CD4-positive, alpha-beta T cell (primary cell): ENCODE data around the gene WDR54. TPM values are rescaled to one million over a fixed set of nuclear protein-coding genes. Genes with fewer than 3 reads are reported as not detected.

Experiments
- ATAC-seq: fragments of 200-7000 bp; cut with Tn5 transposase; one replicate; pipeline ENCODE4 v1.10.0; 2022; ENCODE audit warnings: mild to moderate bottlenecking; ENCODE audit not compliant: poor library complexity
- CTCF ChIA-PET: fragments of 350-600 bp; sonication (Branson Sonifier 250); formaldehyde crosslinking; loops from one replicate; lab custom pipeline; 2021; ENCODE audit warnings: antibody characterized with exemption, inconsistent platforms; lab: Charles Lee
- POLR2A ChIA-PET: fragments of 350-600 bp; sonication (Branson Sonifier 250); formaldehyde crosslinking; loops from one replicate; lab custom pipeline; 2021; ENCODE audit warnings: antibody characterized with exemption, inconsistent platforms; lab: Charles Lee
- DNase-seq, 14 experiments: peaks; one replicate each; pipeline ENCODE4 v3.0.0-alpha.2; 2013 to 2020; ENCODE audit warnings: mixed read lengths in 2 of 14
- H3K27ac ChIP-seq, 2 donors: one replicate each; pipeline versions ENCODE4 v1.5.1 to v1.7.0; 2013; ENCODE audit warnings: low read length in 2 of 2, low read depth in 1 of 2, mild to moderate bottlenecking in 1 of 2
- H3K27me3 ChIP-seq, 2 experiments: 1 replicate in 1 of 2; 2 replicates in 1 of 2; pipeline versions ENCODE4 v1.6.1 to v1.7.0; 2013; ENCODE audit warnings: low read length in 2 of 2, control low read depth in 1 of 2, mild to moderate bottlenecking in 1 of 2, moderate library complexity in 1 of 2; ENCODE audit not compliant: insufficient read depth in 2 of 2, control insufficient read depth in 1 of 2
- H3K36me3 ChIP-seq: one replicate; pipeline ENCODE4 v1.6.1; 2013; ENCODE audit warnings: low read length, control low read depth; ENCODE audit not compliant: insufficient read depth
- H3K4me1 ChIP-seq: one replicate; pipeline ENCODE4 v1.6.1; 2013; ENCODE audit warnings: low read length, control low read depth; ENCODE audit not compliant: insufficient read depth
- H3K4me3 ChIP-seq: one replicate; pipeline ENCODE4 v1.5.1; 2013; ENCODE audit warnings: mild to moderate bottlenecking, low read length, moderate library complexity
- H3K9me3 ChIP-seq, 2 experiments: 1 replicate in 1 of 2; 2 replicates in 1 of 2; pipeline versions ENCODE4 v1.6.1 to v1.7.0; 2013; ENCODE audit warnings: low read length in 2 of 2, mild to moderate bottlenecking in 2 of 2, control low read depth in 1 of 2, moderate library complexity in 1 of 2; ENCODE audit not compliant: control insufficient read depth in 1 of 2, insufficient read depth in 1 of 2
- H3K27ac Mint-ChIP-seq: one replicate; pipeline ENCODE4 v1.8.0; 2020; ENCODE audit warnings: mixed read lengths
- H3K27me3 Mint-ChIP-seq: one replicate; pipeline ENCODE4 v1.8.0; 2021; ENCODE audit warnings: mixed read lengths
- H3K36me3 Mint-ChIP-seq: one replicate; pipeline ENCODE4 v1.8.0; 2021; ENCODE audit warnings: low read depth, mixed read lengths
- H3K4me1 Mint-ChIP-seq: one replicate; pipeline ENCODE4 v1.8.0; 2021; ENCODE audit warnings: low read depth, mixed read lengths
- H3K4me3 Mint-ChIP-seq: one replicate; pipeline ENCODE4 v1.8.0; 2020; ENCODE audit warnings: mild to moderate bottlenecking, mixed read lengths
- H3K9me3 Mint-ChIP-seq: one replicate; pipeline ENCODE4 v1.8.0; 2020; ENCODE audit warnings: mixed read lengths
- intact Hi-C, 2 experiments: fragments of 100-400 bp; cut with DNase I in 1 of 2; cut with micrococcal nuclease in 1 of 2; formaldehyde crosslinking; loops; one replicate each; pipeline versions ENCODE4 v1.15.1 to v1.9.0; 2023 to 2025; cut with DNase I, micrococcal nuclease
- total RNA-seq, 174 experiments: library from RNA in 2 of 174; stranded (reverse) in 2 of 174; gene quantifications; one replicate each; pipeline ENCODE4 v1.2.3 and lab custom pipeline; 2021 to 2026
- TF ChIP-seq, protein P1 (sequence below): fragments of 200-600 bp; IDR thresholded peaks from one replicate; pipeline ENCODE4 v1.8.0; 2022; ENCODE audit warnings: antibody characterized with exemption, mild to moderate bottlenecking

Gene WDR54
- total RNA-seq, 2 experiments from 2014 or later, result 21.7 to 25.1 TPM

DNA sequence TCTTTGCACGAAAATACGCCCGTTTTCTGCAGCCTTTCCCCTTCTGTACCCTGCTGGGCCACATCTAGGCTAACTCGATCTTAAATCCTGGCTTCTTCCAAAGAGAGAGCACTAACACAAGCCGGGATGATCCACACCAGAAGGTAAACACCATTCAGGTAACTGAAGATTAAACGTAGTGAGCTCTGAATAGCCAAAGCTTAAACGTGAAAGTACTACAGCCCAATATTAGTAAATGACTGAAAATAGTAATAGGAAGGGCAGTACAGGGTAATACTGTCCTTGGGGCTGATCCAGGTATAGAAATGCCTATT, 51.4 kb downstream of the WDR54 start:
- peak overlapping the region; percentile 95 for H3K4me3 Mint-ChIP-seq
- ChIA-PET CTCF (interaction anchor here (1.0 to 2.1 kb wide), 4 partner anchors 10 to 81 kb away, joined by 3 to 21 read pairs (median 6); partner anchors contain the start of genes CCDC142, TTC31 and WBP1), POLR2A (interaction anchor here (0.9 to 9.1 kb wide), 16 partner anchors 9 to 736 kb away, joined by 3 to 225 read pairs (median 5); partner anchors contain the start of genes AUP1, C2orf81, CCDC142 and DQX1)
- H3K4me3 ChIP-seq, result peak overlapping the region; percentile 80
- H3K4me1 ChIP-seq, result peaks cover 30% of the 10 kb centered on the region
- TF ChIP-seq, protein P1, sequence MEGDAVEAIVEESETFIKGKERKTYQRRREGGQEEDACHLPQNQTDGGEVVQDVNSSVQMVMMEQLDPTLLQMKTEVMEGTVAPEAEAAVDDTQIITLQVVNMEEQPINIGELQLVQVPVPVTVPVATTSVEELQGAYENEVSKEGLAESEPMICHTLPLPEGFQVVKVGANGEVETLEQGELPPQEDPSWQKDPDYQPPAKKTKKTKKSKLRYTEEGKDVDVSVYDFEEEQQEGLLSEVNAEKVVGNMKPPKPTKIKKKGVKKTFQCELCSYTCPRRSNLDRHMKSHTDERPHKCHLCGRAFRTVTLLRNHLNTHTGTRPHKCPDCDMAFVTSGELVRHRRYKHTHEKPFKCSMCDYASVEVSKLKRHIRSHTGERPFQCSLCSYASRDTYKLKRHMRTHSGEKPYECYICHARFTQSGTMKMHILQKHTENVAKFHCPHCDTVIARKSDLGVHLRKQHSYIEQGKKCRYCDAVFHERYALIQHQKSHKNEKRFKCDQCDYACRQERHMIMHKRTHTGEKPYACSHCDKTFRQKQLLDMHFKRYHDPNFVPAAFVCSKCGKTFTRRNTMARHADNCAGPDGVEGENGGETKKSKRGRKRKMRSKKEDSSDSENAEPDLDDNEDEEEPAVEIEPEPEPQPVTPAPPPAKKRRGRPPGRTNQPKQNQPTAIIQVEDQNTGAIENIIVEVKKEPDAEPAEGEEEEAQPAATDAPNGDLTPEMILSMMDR, result no peak
- peaks cover 27% of the 10 kb centered on the region for H3K36me3 ChIP-seq
- no peak for DNase-seq
- no peaks in the 10 kb centered on the region for H3K9me3 Mint-ChIP-seq
- intact Hi-C loops, result loop anchor here (1.0 to 5.0 kb wide), 6 partner anchors 9 to 81 kb away; partner anchors contain the start of genes C2orf81 (in 1 of the 2), CCDC142 (in 1 of the 2), INO80B (in 1 of the 2) and TTC31 (in 1 of the 2)
- peaks cover 25% of the 10 kb centered on the region for H3K4me1 Mint-ChIP-seq
- no peak for ATAC-seq
- peaks cover 45% of the 10 kb centered on the region for H3K36me3 Mint-ChIP-seq
- no peaks in the 10 kb centered on the region for H3K27me3 ChIP-seq
- no peaks in the 10 kb centered on the region for H3K27me3 Mint-ChIP-seq
- peak overlapping the region; percentile 96 for H3K27ac Mint-ChIP-seq
- peak overlapping the region; percentile 85 to 91 for H3K27ac ChIP-seq
- no peaks in the 10 kb centered on the region for H3K9me3 ChIP-seq

- H3K4me3 Mint-ChIP-seq, result no peak overlapping the region
- DNase-seq (no peak), ATAC-seq (no peak)
- ChIA-PET POLR2A (interaction anchor here (0.7 to 9.1 kb wide), 3 partner anchors 8 to 44 kb away, joined by 4 to 225 read pairs (median 86); partner anchors contain the start of genes CCDC142, INO80B, TTC31 and WBP1), CTCF (interaction anchor here (0.8 to 2.2 kb wide), 5 partner anchors 9 to 83 kb away, joined by 3 to 8 read pairs (median 3); partner anchors contain the start of genes CCDC142, MOGS and TTC31)
- no peaks in the 10 kb centered on the region for H3K9me3 Mint-ChIP-seq
- H3K27ac Mint-ChIP-seq, result no peak overlapping the region
- peaks cover 30% of the 10 kb centered on the region for H3K4me1 ChIP-seq
- intact Hi-C loops, result loop anchor here (5.0 kb wide), 2 partner anchors 52 to 82 kb away; partner anchors contain the start of genes C2orf81 (in 1 of the 2) and WDR54 (in 1 of the 2)
- H3K27me3 Mint-ChIP-seq, result no peaks in the 10 kb centered on the region
- no peaks in the 10 kb centered on the region for H3K27me3 ChIP-seq
- H3K4me1 Mint-ChIP-seq, result peaks cover 30% of the 10 kb centered on the region
- H3K36me3 ChIP-seq, result peaks cover 27% of the 10 kb centered on the region
- H3K4me3 ChIP-seq, result no peak overlapping the region
- no peaks in the 10 kb centered on the region for H3K9me3 ChIP-seq
- H3K36me3 Mint-ChIP-seq, result peaks cover 51% of the 10 kb centered on the region
- H3K27ac ChIP-seq, result no peak overlapping the region
- TF ChIP-seq, protein P1, result no peak
These were observed 53.0 kb downstream of the WDR54 start for GRCh38 chr2:74474481-74474880.

DNA sequence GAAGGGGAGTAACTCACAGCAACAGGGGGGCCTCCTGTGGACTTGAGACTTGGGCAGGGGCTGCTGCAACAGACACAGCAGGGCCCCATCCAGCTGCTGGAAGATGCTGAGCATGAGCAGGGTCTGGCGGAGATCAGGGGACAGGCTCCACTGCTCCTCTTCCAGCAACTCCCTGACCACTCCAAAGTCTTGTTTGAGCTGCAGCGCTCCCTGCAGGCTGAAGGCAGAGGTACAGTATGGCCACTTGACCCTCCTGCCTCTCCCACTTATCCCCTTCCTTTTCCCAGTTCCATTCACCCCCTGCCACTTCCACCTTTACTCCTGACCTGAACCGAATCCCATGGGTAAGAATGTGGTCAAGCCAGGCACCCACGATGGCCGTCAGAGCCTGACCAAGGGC, 53.4 kb downstream of the WDR54 start:
- H3K4me3 ChIP-seq, result no peak overlapping the region
- no peaks in the 10 kb centered on the region for H3K9me3 ChIP-seq
- intact Hi-C loops, result loop anchor here (5.0 kb wide), 2 partner anchors 53 to 83 kb away; partner anchors contain the start of genes C2orf81 (in 1 of the 2) and WDR54 (in 1 of the 2)
- Mint-ChIP-seq H3K27me3 (no peaks in the 10 kb centered on the region), H3K4me1 (peaks cover 30% of the 10 kb centered on the region), H3K4me3 (no peak overlapping the region), H3K9me3 (no peaks in the 10 kb centered on the region), H3K27ac (no peak overlapping the region), H3K36me3 (peaks cover 55% of the 10 kb centered on the region)
- ChIA-PET CTCF (interaction anchor here (0.8 to 2.2 kb wide), 4 partner anchors 8 to 84 kb away, joined by 3 to 8 read pairs (median 4); partner anchors contain the start of genes CCDC142, MOGS and TTC31), POLR2A (interaction anchor here (9.1 kb wide), 1 partner anchor 18 kb away, joined by 225 read pairs; the partner anchor contains the start of genes INO80B and WBP1)
- no peak overlapping the region for H3K27ac ChIP-seq
- peaks cover 30% of the 10 kb centered on the region for H3K4me1 ChIP-seq
- H3K27me3 ChIP-seq, result no peaks in the 10 kb centered on the region
- peaks cover 27% of the 10 kb centered on the region for H3K36me3 ChIP-seq
- DNase-seq, result no peak
- TF ChIP-seq, protein P1, result no peak
- ATAC-seq, result no peak

Other genes starting within 250 kb of the WDR54 start
- gene MOB1A, start 242.9 kb upstream of the WDR54 start, total RNA-seq, result 100 to 1,000 TPM; 150 to 159 TPM
- 10 to 100 TPM; 18.6 to 21.6 TPM for gene MTHFD2, start 223.1 kb upstream of the WDR54 start, total RNA-seq
- 10 to 100 TPM in 1 of 2 experiments, 1 to 10 TPM in 1; 7.8 to 10.4 TPM for gene SLC4A5, start 78.3 kb upstream of the WDR54 start, total RNA-seq
- 10 to 100 TPM; 51.4 to 60.7 TPM for gene DCTN1, start 41.4 kb upstream of the WDR54 start, total RNA-seq
- gene C2orf81, start 111 bp upstream of the WDR54 start, total RNA-seq, result 1 to 10 TPM; 2.9 to 3.4 TPM
- under 1 TPM; 0.20 to 0.27 TPM for gene RTKN, start 20.2 kb downstream of the WDR54 start, total RNA-seq
- gene INO80B, start 33.4 kb downstream of the WDR54 start, total RNA-seq, result 10 to 100 TPM; 41.3 to 41.8 TPM
- 10 to 100 TPM; 79.1 to 80.5 TPM for gene WBP1, start 36.7 kb downstream of the WDR54 start, total RNA-seq
- gene MOGS, start 43.7 kb downstream of the WDR54 start, total RNA-seq, result 10 to 100 TPM; 47.6 to 48.6 TPM
- gene MRPL53, start 51.0 kb downstream of the WDR54 start, total RNA-seq, result 10 to 100 TPM; 39.5 to 44.3 TPM
- gene CCDC142, start 61.3 kb downstream of the WDR54 start, total RNA-seq, result 10 to 100 TPM; 10.2 to 12.4 TPM
- gene TTC31, start 61.4 kb downstream of the WDR54 start, total RNA-seq, result 10 to 100 TPM; 20.6 to 26.1 TPM
- not detected for gene LBX2, start 77.9 kb downstream of the WDR54 start, total RNA-seq
- 10 to 100 TPM; 11.6 to 13.8 TPM for gene PCGF1, start 86.0 kb downstream of the WDR54 start, total RNA-seq
- under 1 TPM; 0.14 to 0.30 TPM for gene TLX2, start 92.7 kb downstream of the WDR54 start, total RNA-seq
- gene DQX1, start 104.5 kb downstream of the WDR54 start, total RNA-seq, result under 1 TPM in 1 of 2 experiments, not detected in 1; 0.22 TPM
- gene AUP1, start 108.0 kb downstream of the WDR54 start, total RNA-seq, result 100 to 1,000 TPM; 162 to 170 TPM
- gene HTRA2, start 108.2 kb downstream of the WDR54 start, total RNA-seq, result 10 to 100 TPM; 15.3 to 16.0 TPM
- under 1 TPM in 1 of 2 experiments, not detected in 1; 0.25 TPM for gene LOXL3, start 132.2 kb downstream of the WDR54 start, total RNA-seq
- gene DOK1, start 133.0 kb downstream of the WDR54 start, total RNA-seq, result 1 to 10 TPM; 3.4 to 6.0 TPM
- gene M1AP, start 226.6 kb downstream of the WDR54 start, total RNA-seq, result not detected
- 1 to 10 TPM; 6.8 to 7.3 TPM for gene SEMA4F, start 232.5 kb downstream of the WDR54 start, total RNA-seq